HepG2 (cell line): Measurements from ENCODE around the gene FBXL20. TPM values are rescaled to one million over a fixed set of nuclear protein-coding genes. Genes with fewer than 3 reads are reported as not detected.
"Not testable (repeated sequence)": the region's sequence is repeated elsewhere in the genome, so short reads cannot be mapped to it uniquely, and the experiment has no call there.

Source experiments
- ATAC-seq: fragments of 200-7000 bp; cut with Tn5 transposase; 3 replicates; pipeline ENCODE4 v1.9.1; 2020; ENCODE audit warnings: mild to moderate bottlenecking, moderate library complexity
- BruUV-seq: library from RNA; stranded (reverse); fragments of 400-500 nt; replicated peaks from 2 replicates; lab custom pipeline; 2021; lab: Mats Ljungman, UMichigan
- CTCF ChIA-PET: fragments of 300-600 bp; formaldehyde crosslinking; extraction: SDS; loops from one replicate; lab custom pipeline; 2021; ENCODE audit warnings: low total read pairs, inconsistent platforms, low intra/inter-chr PET ratio; lab: Yijun Ruan, JAX
- POLR2A ChIA-PET: fragments of 350-600 bp; sonication (Branson Sonifier 250); formaldehyde crosslinking; loops from one replicate; lab custom pipeline; 2020; ENCODE audit warnings: antibody characterized with exemption, inconsistent platforms; lab: Yijun Ruan, JAX
- DNase-seq: peaks from one replicate; pipeline ENCODE4 v3.0.0-alpha.2; 2015; ENCODE audit warnings: low spot score
- FAIRE-seq: peaks from 3 replicates; lab custom pipeline; 2011; peaks lifted over from hg19 to GRCh38; lab: Jason Lieb, UNC
- H2AFZ ChIP-seq: one replicate; pipeline ENCODE4 v1.6.1; 2011; ENCODE audit warnings: low read length, inconsistent platforms
- H3K27ac ChIP-seq: fragments of 300-600 bp; 3 replicates; pipeline ENCODE4 v1.8.0; 2011; ENCODE audit warnings: mixed run types, mild to moderate bottlenecking, mixed read lengths, low read length, inconsistent platforms; ENCODE audit not compliant: insufficient read depth; ENCODE audit errors: extremely low read length
- H3K27me3 ChIP-seq, 2 experiments: fragments of 200-600 bp in 1 of 2; 2 replicates in 1 of 2; 3 replicates in 1 of 2; pipeline versions ENCODE4 v1.6.0 to v1.8.0; 2011; ENCODE audit warnings: low read length in 2 of 2, mild to moderate bottlenecking in 2 of 2, moderate library complexity in 2 of 2, inconsistent platforms in 1 of 2; ENCODE audit not compliant: insufficient read depth in 2 of 2, control insufficient read depth in 1 of 2
- H3K36me3 ChIP-seq, 2 experiments: fragments of 200-600 bp in 1 of 2; replicated peaks in 1 of 2; 2 replicates in 1 of 2; 3 replicates in 1 of 2; pipeline versions ENCODE4 v1.5.1 to v1.8.0; 2011; ENCODE audit warnings: low read length in 2 of 2, inconsistent platforms in 1 of 2; ENCODE audit not compliant: insufficient read depth in 2 of 2, control insufficient read depth in 1 of 2
- H3K4me1 ChIP-seq: 2 replicates; pipeline ENCODE4 v1.5.1; 2012; ENCODE audit warnings: low read length, inconsistent platforms; ENCODE audit not compliant: insufficient read depth
- H3K4me2 ChIP-seq: 2 replicates; pipeline ENCODE4 v1.6.0; 2011; ENCODE audit warnings: low read depth, low read length, inconsistent platforms
- H3K4me3 ChIP-seq, 3 experiments: fragments of 200-600 bp in 1 of 3; sonication (generic), shearing (Covaris generic) in 1 of 3; replicated peaks in 1 of 3; 2 replicates each; pipeline ENCODE4 v1.5.1; 2011 to 2016; ENCODE audit warnings: low read length in 3 of 3, inconsistent platforms in 2 of 3, low read depth in 2 of 3, mild to moderate bottlenecking in 2 of 3, control low read depth in 1 of 3, mixed read lengths in 1 of 3; ENCODE audit not compliant: insufficient read depth in 1 of 3
- H3K79me2 ChIP-seq: one replicate; pipeline ENCODE4 v1.6.1; 2011; ENCODE audit warnings: low read length, inconsistent platforms; ENCODE audit not compliant: insufficient read depth
- H3K9ac ChIP-seq: 2 replicates; pipeline ENCODE4 v1.6.0; 2011; ENCODE audit warnings: mild to moderate bottlenecking, low read depth, low read length, inconsistent platforms; ENCODE audit not compliant: insufficient read depth
- H3K9me3 ChIP-seq: 2 replicates; pipeline ENCODE4 v1.5.1; 2012; ENCODE audit warnings: mild to moderate bottlenecking, low read length
- H4K20me1 ChIP-seq: 2 replicates; pipeline ENCODE4 v1.6.0; 2011; ENCODE audit warnings: inconsistent platforms, mild to moderate bottlenecking, low read length, moderate library complexity; ENCODE audit not compliant: insufficient read depth
- EP300 ChIP-seq, 3 experiments: sonication (generic) in 1 of 3; formaldehyde crosslinking in 1 of 3; IDR thresholded peaks; 2 replicates each; pipeline versions ENCODE4 v1.5.1 to v1.6.1; 2011 to 2020; ENCODE audit warnings: low read depth in 2 of 3, low read length in 2 of 3, borderline replicate concordance in 1 of 3, improper control_type of control experiment in 1 of 3, mild to moderate bottlenecking in 1 of 3, missing genetic modification reagents in 1 of 3, moderate library complexity in 1 of 3
- MIER2 ChIP-seq: IDR thresholded peaks from 2 replicates; pipeline ENCODE4 v1.6.1; 2016; ENCODE audit warnings: missing biosample characterization, missing genetic modification reagents
- PHB2 ChIP-seq: fragments of 450-650 bp; IDR thresholded peaks from 2 replicates; pipeline ENCODE4 v1.6.1; 2018; ENCODE audit not compliant: partially characterized antibody
- PHF5A ChIP-seq: IDR thresholded peaks from one replicate; pipeline ENCODE4 v1.6.1; 2018; ENCODE audit warnings: low read depth, missing genetic modification reagents; ENCODE audit not compliant: unreplicated experiment
- RNF2 ChIP-seq: fragments of 450-650 bp; conservative IDR thresholded peaks from 2 replicates; pipeline ENCODE4 v1.6.1; 2016; ENCODE audit warnings: low read depth
- WGBS: methylation state at CpG from one replicate; pipeline ENCODE4 v1.1.6; 2017; ENCODE audit warnings: low lambda C conversion rate; 5-methylcytosine and 5-hydroxymethylcytosine counted together
- in situ Hi-C: cut with HindIII; loops from 2 replicates; pipeline ENCODE4 v1.10.0; 2017; ENCODE audit warnings: low pct_unique_long_range_greater_than_20kb; ENCODE audit not compliant: extremely low pct_ligation_motif_present
- intact Hi-C: fragments of 100-400 bp; cut with micrococcal nuclease; formaldehyde crosslinking; loops from one replicate; pipeline ENCODE4 v1.10.0; 2022; ENCODE audit not compliant: unreplicated experiment
- polyA plus RNA-seq, 8 experiments: library from polyadenylated mRNA; depleted of rRNA in 3 of 8; stranded (reverse) in 7 of 8; unstranded in 1 of 8; fragments of >200 nt; fragmentation: Illumina TruSeq in 4 of 8; extraction: Trizol in 4 of 8; gene quantifications; 2 replicates each; pipeline versions ENCODE4 v1.2.1 to v1.2.3, GENCODE V29; 2011 to 2016; ENCODE audit warnings: low read depth in 4 of 8, missing spikeins in 1 of 8, mixed read lengths in 1 of 8; ENCODE audit not compliant: insufficient read depth in 1 of 8
- total RNA-seq, 5 experiments: library from RNA; depleted of rRNA; stranded (reverse); fragments of >200 nt; fragmentation: Illumina TruSeq; extraction: Trizol; gene quantifications; 2 replicates each; pipeline ENCODE4 v1.2.3, GENCODE V29; 2016; ENCODE audit warnings: low read depth in 1 of 5
- TF ChIP-seq, protein P1 (sequence below): sonication (generic); formaldehyde crosslinking; IDR thresholded peaks from 2 replicates; pipeline ENCODE4 v1.4.0; 2020; ENCODE audit warnings: missing genetic modification reagents
- TF ChIP-seq, protein P2 (sequence below): sonication (generic); formaldehyde crosslinking; IDR thresholded peaks from 2 replicates; pipeline ENCODE4 v1.5.1; 2020; ENCODE audit warnings: missing genetic modification reagents, mild to moderate bottlenecking, borderline replicate concordance

Gene FBXL20
- total and polyA plus RNA-seq, 2 of the 13 experiments (the other 11 are each of a cell fraction or from before 2014, with no cell fraction given): 10.2 to 10.3 TPM

GRCh38 chr17:39349246-39349645, 52.2 kb downstream of the FBXL20 start:
- BruUV-seq: no TSS peak

GRCh38 chr17:39346863-39347262, 54.6 kb downstream of the FBXL20 start:
- FAIRE-seq, H3K27ac ChIP-seq, in situ Hi-C loops, CTCF ChIA-PET, H4K20me1 ChIP-seq, H3K36me3 ChIP-seq, ATAC-seq, H2AFZ ChIP-seq, H3K4me3 ChIP-seq, DNase-seq, intact Hi-C loops, H3K4me2 ChIP-seq, H3K79me2 ChIP-seq, H3K4me1 ChIP-seq, BruUV-seq, H3K27me3 ChIP-seq, H3K9me3 ChIP-seq, H3K9ac ChIP-seq, POLR2A ChIA-PET: not testable (repeated sequence)
- 88% methylated on average over 5 of the region's 5 CpGs for WGBS

More at GRCh38 chr17:39349246-39349645, 52.2 kb downstream of the FBXL20 start:
- WGBS: 82% methylated on average over 3 of the region's 3 CpGs
- ATAC-seq (no peak), FAIRE-seq (no peak), DNase-seq (no peak)
- Histone ChIP-seq H4K20me1 (no peaks in the 10 kb centered on the region; the same call in none of the 2 replicates), H3K27me3 (no peaks in the 10 kb centered on the region), H3K27ac (no peak overlapping the region), H3K4me3 (no peak overlapping the region), H3K9me3 (no peaks in the 10 kb centered on the region), H3K79me2 (no peaks in the 10 kb centered on the region), H3K36me3 (no peaks in the 10 kb centered on the region), H3K4me2 (no peak overlapping the region), H2AFZ (no peak overlapping the region), H3K9ac (no peak overlapping the region), H3K4me1 (0 out of 2 replicates have a peak, but pooled peaks cover 4% of the 10 kb centered on the region)
- CTCF ChIA-PET: no interaction called here
- intact Hi-C loops: no loop called here
- in situ Hi-C loops: no loop called here
- TF ChIP-seq PHB2 (no peak), EP300 (IDR thresholded peaks at IDR 0.05; ENCODE audit: low read depth in 2 of 2, low read length in 2 of 2) (no peak), EP300 (CRISPR knock-in tag; IDR thresholded peaks at IDR 0.05; ENCODE audit: borderline replicate concordance) (no peak), RNF2 (no peak), PHF5A (no peak), MIER2 (CRISPR knock-in tag) (no peak)
- TF ChIP-seq, protein P1, sequence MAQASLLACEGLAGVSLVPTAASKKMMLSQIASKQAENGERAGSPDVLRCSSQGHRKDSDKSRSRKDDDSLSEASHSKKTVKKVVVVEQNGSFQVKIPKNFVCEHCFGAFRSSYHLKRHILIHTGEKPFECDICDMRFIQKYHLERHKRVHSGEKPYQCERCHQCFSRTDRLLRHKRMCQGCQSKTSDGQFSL (CRISPR knock-in tag): no peak
- TF ChIP-seq, protein P2, sequence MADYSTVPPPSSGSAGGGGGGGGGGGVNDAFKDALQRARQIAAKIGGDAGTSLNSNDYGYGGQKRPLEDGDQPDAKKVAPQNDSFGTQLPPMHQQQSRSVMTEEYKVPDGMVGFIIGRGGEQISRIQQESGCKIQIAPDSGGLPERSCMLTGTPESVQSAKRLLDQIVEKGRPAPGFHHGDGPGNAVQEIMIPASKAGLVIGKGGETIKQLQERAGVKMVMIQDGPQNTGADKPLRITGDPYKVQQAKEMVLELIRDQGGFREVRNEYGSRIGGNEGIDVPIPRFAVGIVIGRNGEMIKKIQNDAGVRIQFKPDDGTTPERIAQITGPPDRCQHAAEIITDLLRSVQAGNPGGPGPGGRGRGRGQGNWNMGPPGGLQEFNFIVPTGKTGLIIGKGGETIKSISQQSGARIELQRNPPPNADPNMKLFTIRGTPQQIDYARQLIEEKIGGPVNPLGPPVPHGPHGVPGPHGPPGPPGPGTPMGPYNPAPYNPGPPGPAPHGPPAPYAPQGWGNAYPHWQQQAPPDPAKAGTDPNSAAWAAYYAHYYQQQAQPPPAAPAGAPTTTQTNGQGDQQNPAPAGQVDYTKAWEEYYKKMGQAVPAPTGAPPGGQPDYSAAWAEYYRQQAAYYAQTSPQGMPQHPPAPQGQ (CRISPR knock-in tag): no peak
- POLR2A ChIA-PET: no interaction called here
